GM18508 (cell line): Measurements from ENCODE around the gene BPGM.

Experiments
- ATAC-seq: cut with Tn5 transposase; IDR thresholded peaks from one replicate; pipeline ENCODE4 v1.9.1; 2021; ENCODE audit warnings: moderate number of reproducible peaks; ENCODE audit not compliant: insufficient read depth, unreplicated experiment

BPGM gene

GRCh38 chr7:134646425-134647305 lies at the start of gene BPGM:
TSS of gene BPGM (plus strand) at chr7:134646853. CDS start at chr7:134661508, 14,655 bp downstream.
- ATAC-seq: peak; percentile 97

- ATAC-seq: no peak
Measured at GRCh38 chr7:134599371-134599770, 47.3 kb upstream of the BPGM start.

DNA sequence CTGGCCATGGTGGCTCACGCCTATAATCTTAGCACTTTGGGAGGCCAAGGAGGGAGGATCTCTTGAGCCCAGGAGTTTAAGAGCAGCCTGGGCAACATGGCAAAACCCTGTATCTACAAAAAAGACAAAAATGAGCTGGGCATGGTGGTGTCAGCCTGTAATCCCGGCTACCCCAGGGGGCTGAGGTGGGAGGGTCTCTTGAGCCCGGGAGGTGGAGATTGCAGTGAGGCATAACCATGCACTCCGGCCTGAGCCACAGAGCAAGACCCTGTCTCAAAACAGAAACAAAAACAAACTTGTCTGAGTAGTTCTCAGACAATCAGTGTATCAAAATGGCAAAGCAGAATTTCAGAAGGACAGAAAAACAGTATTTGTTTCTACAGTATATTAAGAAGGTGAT lies 45.2 kb upstream of the BPGM start:
- no peak for ATAC-seq

- ATAC-seq: no peak
Measured at GRCh38 chr7:134602881-134603451, 43.7 kb upstream of the BPGM start.

GRCh38 chr7:134605978-134606923 lies 40.4 kb upstream of the BPGM start:
- ATAC-seq: no peak

DNA sequence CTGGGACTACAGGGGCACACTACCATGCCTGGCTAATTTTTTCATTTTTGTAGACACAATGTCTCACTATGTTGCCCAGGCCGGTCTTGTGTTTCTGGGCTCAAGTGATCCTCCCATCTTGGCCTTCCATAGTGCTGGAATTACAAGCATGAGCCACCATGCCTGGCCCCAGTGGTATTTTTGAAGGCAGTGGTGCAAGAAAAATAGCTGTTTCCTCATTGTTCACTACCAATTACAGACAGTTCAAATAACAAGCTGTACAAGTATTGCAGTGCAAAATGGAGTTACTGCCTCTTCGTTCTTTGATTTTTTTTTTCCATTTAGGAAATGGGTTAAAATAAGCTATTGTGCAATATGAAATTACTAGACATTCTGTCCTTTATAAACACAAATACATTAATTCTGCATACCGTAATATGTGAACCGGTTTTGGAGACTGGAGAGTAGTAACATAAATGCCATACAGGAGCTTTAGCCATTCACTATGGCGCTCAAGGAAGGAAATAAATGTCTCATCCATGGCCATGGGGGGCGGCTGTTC lies 35.0 kb upstream of the BPGM start:
- ATAC-seq: no peak

- ATAC-seq: no peak
Measured at GRCh38 chr7:134612197-134612596, 34.5 kb upstream of the BPGM start.

GRCh38 chr7:134613623-134614347 lies 32.9 kb upstream of the BPGM start:
- ATAC-seq: no peak

GRCh38 chr7:134616611-134617010 lies 30.0 kb upstream of the BPGM start:
- ATAC-seq: no peak

DNA sequence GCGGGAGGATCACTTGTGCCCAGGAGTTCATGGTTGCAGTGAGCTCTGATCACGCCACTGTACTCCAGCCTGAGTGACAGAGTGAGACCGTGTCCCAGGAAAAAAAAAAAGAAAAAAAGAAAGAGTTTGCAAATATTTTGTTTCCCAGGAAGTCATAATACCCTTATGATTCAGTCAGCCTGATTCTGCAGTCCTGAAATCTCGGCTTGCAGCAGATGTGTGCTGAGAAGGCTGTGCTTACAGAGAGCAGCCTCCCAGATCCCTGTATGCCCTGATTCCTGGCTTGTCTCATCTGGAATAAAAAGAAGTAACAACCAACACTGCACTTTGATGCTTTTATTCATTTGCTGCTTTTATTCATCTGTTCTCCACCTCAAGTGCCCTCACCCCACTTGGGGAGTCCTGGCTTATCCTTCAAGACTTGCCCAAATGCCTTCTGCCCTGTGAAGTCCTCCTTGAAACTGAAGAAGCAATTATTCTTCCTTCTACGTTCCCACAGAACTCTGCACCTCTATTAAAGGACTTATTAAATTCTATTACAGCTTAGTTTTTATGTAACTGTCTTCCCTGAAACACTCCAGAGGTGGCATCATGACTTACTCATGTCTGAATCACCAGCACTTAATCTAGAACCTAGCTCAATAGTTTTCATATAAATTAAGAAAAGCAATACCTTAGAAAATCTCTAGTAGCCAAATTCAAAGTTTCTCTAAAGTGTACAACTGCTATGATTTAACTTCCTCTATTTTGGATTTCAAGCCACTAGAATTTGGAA lies 27.7 kb upstream of the BPGM start:
- no peak for ATAC-seq

DNA sequence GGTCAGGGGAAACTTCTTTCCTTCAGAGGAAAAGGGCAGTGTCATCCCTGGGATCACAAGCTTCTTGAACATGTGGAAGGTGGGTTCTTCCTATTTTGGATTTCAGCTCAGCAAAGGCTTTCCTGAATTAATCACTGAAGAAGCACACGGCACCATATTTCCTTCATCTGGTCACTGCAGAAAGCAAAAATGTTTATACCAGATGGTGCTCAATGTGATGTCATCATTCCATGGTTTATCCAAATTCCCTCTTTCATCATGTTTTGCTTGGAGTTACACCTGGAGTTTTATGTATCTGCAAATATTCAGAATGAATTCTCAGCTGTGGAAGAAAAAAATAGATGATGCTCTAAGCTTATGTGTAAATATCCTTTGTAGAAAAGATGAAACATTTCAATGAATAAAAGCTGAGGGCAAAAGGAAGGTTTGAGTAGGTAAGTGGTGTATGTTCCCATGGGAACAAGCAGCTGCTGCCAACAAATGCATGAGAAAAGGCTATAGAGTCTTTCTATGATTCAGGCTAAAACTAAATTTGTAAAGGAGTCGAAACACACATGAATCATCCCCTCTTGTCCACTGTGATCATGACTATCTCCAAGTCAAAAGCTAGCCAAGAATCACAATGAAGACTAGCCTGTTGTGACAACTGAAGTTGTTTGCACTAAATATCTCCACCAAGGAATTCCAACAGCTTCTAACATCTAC lies 26.9 kb upstream of the BPGM start:
- ATAC-seq: no peak

- no peak for ATAC-seq
Measured at GRCh38 chr7:134622303-134622995, 24.2 kb upstream of the BPGM start.

DNA sequence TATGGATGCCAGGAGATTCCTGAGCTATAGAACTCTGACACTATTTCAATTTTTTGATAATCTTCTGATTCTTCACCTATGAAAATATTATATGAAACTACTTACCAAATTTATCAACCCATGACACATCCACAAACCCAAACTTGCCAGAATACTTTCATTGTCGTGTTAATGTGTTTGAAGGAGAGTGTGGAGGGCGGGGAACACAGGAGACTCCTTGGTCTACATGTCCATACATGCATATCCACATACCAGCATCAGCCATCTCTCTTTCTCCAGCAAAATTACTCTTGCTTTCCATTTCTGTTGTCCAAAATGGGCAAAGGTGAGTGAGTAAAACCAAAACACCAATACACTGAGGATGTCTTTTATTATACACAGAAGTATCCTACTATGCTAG lies 23.5 kb upstream of the BPGM start:
- no peak for ATAC-seq

DNA sequence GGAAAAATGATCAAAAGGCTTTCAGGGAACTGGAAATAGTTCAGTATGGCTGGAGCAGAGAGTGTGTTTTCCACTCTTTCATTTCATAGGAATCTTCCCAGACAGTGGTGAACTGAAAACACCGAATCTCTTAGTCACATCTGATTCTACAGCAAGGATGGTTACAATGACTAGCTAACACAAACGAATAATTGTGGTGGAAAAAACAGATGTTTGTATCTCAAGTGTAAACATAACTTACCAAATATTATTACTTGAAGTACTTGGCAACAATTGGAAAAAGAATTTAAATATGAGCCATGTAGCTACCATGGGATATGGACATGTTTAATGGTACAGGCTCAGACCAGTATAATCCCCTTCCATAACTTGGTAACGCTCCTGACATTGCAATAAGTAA lies 21.1 kb upstream of the BPGM start:
- ATAC-seq: no peak

DNA sequence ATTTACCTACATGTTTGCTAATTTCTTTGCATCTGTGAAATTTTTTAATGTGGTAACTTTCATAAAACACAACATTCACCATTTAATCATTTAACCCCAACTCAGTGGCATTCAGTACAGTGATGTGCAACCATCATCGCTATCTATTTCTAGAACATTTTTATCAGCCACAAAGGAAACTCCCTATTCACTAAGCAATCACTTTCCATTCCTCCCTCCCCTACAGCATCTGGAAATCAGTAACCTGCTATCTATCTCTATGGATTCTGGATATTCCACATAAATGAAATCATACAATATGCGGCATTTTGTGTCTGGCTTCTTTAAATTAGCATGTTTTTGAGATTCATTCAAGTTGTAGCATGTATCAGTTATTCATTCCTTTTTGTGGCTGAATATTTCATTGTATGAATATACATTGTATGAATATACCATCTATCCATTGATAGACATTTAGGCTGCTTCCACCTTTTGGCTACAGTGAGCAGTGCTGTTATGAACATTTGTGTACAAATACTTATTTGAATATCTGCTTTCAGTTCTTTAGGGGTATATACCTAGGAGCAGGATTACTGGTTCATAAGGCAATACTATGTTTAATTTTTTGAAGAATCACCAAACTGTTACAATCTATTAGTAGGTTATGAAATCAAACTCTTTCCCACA lies 19.4 kb upstream of the BPGM start:
- ATAC-seq: no peak

- no peak for ATAC-seq
Measured at GRCh38 chr7:134627775-134628153, 18.9 kb upstream of the BPGM start.

- ATAC-seq: no peak
Measured at GRCh38 chr7:134629445-134629844, 17.2 kb upstream of the BPGM start.
